SJCRH30 (cell line): ENCODE measurements around the gene MAPT. TPM values are rescaled to one million over a fixed set of nuclear protein-coding genes. Genes with fewer than 3 reads are reported as not detected.
"Not testable (repeated sequence)": the region's sequence is repeated elsewhere in the genome, so short reads cannot be mapped to it uniquely, and the experiment has no call there.

ENCODE experiments used
- DNase-seq, 2 experiments: peaks; one replicate each; pipeline ENCODE4 v3.0.0-alpha.2; 2015 to 2020
- H3K27ac ChIP-seq: fragments of 250-450 bp; sonication (Bioruptor Pico); 2 replicates; pipeline ENCODE4 v1.5.1; 2020; ENCODE audit warnings: mild to moderate bottlenecking, moderate library complexity
- H3K27me3 ChIP-seq: fragments of 250-450 bp; sonication (Bioruptor Pico); 2 replicates; pipeline ENCODE4 v1.5.1; 2020; ENCODE audit warnings: mild to moderate bottlenecking, moderate library complexity
- H3K36me3 ChIP-seq: fragments of 250-450 bp; sonication (Bioruptor Pico); 2 replicates; pipeline ENCODE4 v1.5.1; 2020; ENCODE audit warnings: mild to moderate bottlenecking, moderate library complexity
- H3K4me1 ChIP-seq: fragments of 250-450 bp; sonication (Bioruptor Pico); 2 replicates; pipeline ENCODE4 v1.5.1; 2020; ENCODE audit warnings: mild to moderate bottlenecking, moderate library complexity
- H3K4me3 ChIP-seq: fragments of 250-450 bp; sonication (Bioruptor Pico); 2 replicates; pipeline ENCODE4 v1.5.1; 2020; ENCODE audit warnings: mild to moderate bottlenecking, moderate library complexity
- H3K9me3 ChIP-seq: fragments of 250-450 bp; sonication (Bioruptor Pico); replicated peaks from 2 replicates; pipeline ENCODE4 v1.5.1; 2020; ENCODE audit warnings: mild to moderate bottlenecking, moderate library complexity
- total RNA-seq: library from RNA; depleted of rRNA; stranded (reverse); fragments of >200 nt; shearing (Covaris generic); gene quantifications from 2 replicates; pipeline ENCODE4 v1.2.3, GENCODE V29; 2014

The MAPT gene
- total RNA-seq, 1 experiment from 2014 or later = 1.8 TPM

GRCh38 chr17:45851873-45852272 is 42.5 kb upstream of the MAPT start:
- H3K4me1 ChIP-seq = no peaks in the 10 kb centered on the region
- H3K9me3 ChIP-seq = no peaks in the 10 kb centered on the region
- no peaks in the 10 kb centered on the region for H3K36me3 ChIP-seq
- peaks cover 8% of the 10 kb centered on the region; the same call in 1 of the 2 replicates for H3K27me3 ChIP-seq
- no peak for DNase-seq
- H3K4me3 ChIP-seq = no peak overlapping the region
- no peak overlapping the region for H3K27ac ChIP-seq

GRCh38 chr17:45852535-45853297 is 41.6 kb upstream of the MAPT start:
- DNase-seq = peak; percentile 50 to 79
- no peaks in the 10 kb centered on the region for H3K36me3 ChIP-seq
- no peak overlapping the region for H3K27ac ChIP-seq
- no peaks in the 10 kb centered on the region for H3K9me3 ChIP-seq
- peaks cover 8% of the 10 kb centered on the region; the same call in 1 of the 2 replicates for H3K27me3 ChIP-seq
- no peak overlapping the region for H3K4me3 ChIP-seq
- no peaks in the 10 kb centered on the region for H3K4me1 ChIP-seq

- DNase-seq = no peak
- no peaks in the 10 kb centered on the region for H3K4me1 ChIP-seq
- H3K4me3 ChIP-seq = no peak overlapping the region
These were observed 40.1 kb upstream of the MAPT start for GRCh38 chr17:45854209-45854608.

GRCh38 chr17:45855691-45856336 is 38.5 kb upstream of the MAPT start:
- peaks cover 4% of the 10 kb centered on the region; the same call in 1 of the 2 replicates for H3K27me3 ChIP-seq
- H3K4me1 ChIP-seq = no peaks in the 10 kb centered on the region
- no peak overlapping the region for H3K27ac ChIP-seq
- H3K9me3 ChIP-seq = no peaks in the 10 kb centered on the region
- DNase-seq = no peak
- no peaks in the 10 kb centered on the region for H3K36me3 ChIP-seq
- H3K4me3 ChIP-seq = no peak overlapping the region

More at GRCh38 chr17:45854209-45854608, 40.1 kb upstream of the MAPT start:
- peaks cover 4% of the 10 kb centered on the region; the same call in 1 of the 2 replicates for H3K27me3 ChIP-seq
- H3K9me3 ChIP-seq = no peaks in the 10 kb centered on the region
- no peak overlapping the region for H3K27ac ChIP-seq
- no peaks in the 10 kb centered on the region for H3K36me3 ChIP-seq

- Histone ChIP-seq H3K27ac (no peak overlapping the region), H3K36me3 (no peaks in the 10 kb centered on the region), H3K4me3 (no peak overlapping the region), H3K27me3 (no peaks in the 10 kb centered on the region), H3K4me1 (no peaks in the 10 kb centered on the region), H3K9me3 (no peaks in the 10 kb centered on the region)
- peak in 1 of 2 experiments; percentile 60 for DNase-seq
These were observed 36.2 kb upstream of the MAPT start for GRCh38 chr17:45857977-45858708.

GRCh38 chr17:45861165-45861564 is 33.2 kb upstream of the MAPT start:
- no peak overlapping the region for H3K4me3 ChIP-seq
- DNase-seq = no peak
- H3K27ac ChIP-seq = no peak overlapping the region
- H3K27me3 ChIP-seq = 0 out of 2 replicates have a peak, but pooled peaks cover 2% of the 10 kb centered on the region
- no peaks in the 10 kb centered on the region for H3K9me3 ChIP-seq
- H3K36me3 ChIP-seq = no peaks in the 10 kb centered on the region
- H3K4me1 ChIP-seq = no peaks in the 10 kb centered on the region

GRCh38 chr17:45862127-45862526 is 32.2 kb upstream of the MAPT start:
- H3K9me3 ChIP-seq, H3K27ac ChIP-seq, H3K4me1 ChIP-seq, DNase-seq, H3K27me3 ChIP-seq, H3K4me3 ChIP-seq, H3K36me3 ChIP-seq: not testable (repeated sequence)

- no peak for DNase-seq
- H3K4me1 ChIP-seq = no peaks in the 10 kb centered on the region
- H3K27ac ChIP-seq = no peak overlapping the region
- 0 out of 2 replicates have a peak, but pooled peaks cover 4% of the 10 kb centered on the region for H3K27me3 ChIP-seq
- H3K36me3 ChIP-seq = no peaks in the 10 kb centered on the region
- no peak overlapping the region for H3K4me3 ChIP-seq
- H3K9me3 ChIP-seq = no peaks in the 10 kb centered on the region
These were observed 30.3 kb upstream of the MAPT start for GRCh38 chr17:45863857-45864654.

GRCh38 chr17:45867171-45867570 is 27.2 kb upstream of the MAPT start:
- Histone ChIP-seq H3K9me3 (no peaks in the 10 kb centered on the region), H3K27ac (no peak overlapping the region), H3K4me1 (no peaks in the 10 kb centered on the region), H3K4me3 (no peak overlapping the region), H3K27me3 (0 out of 2 replicates have a peak, but pooled peaks cover 4% of the 10 kb centered on the region), H3K36me3 (no peaks in the 10 kb centered on the region)
- no peak for DNase-seq

GRCh38 chr17:45867702-45868101 is 26.7 kb upstream of the MAPT start:
- DNase-seq = peak; percentile 44 to 58
- Histone ChIP-seq H3K4me1 (no peaks in the 10 kb centered on the region), H3K36me3 (no peaks in the 10 kb centered on the region), H3K27ac (no peak overlapping the region), H3K4me3 (no peak overlapping the region), H3K27me3 (0 out of 2 replicates have a peak, but pooled peaks cover 4% of the 10 kb centered on the region), H3K9me3 (no peaks in the 10 kb centered on the region)

GRCh38 chr17:45868276-45868675 is 26.1 kb upstream of the MAPT start:
- no peak overlapping the region for H3K27ac ChIP-seq
- no peaks in the 10 kb centered on the region for H3K9me3 ChIP-seq
- DNase-seq = no peak

GRCh38 chr17:45869676-45870341 is 24.5 kb upstream of the MAPT start:
- 0 out of 2 replicates have a peak, but pooled peaks cover 4% of the 10 kb centered on the region for H3K27me3 ChIP-seq
- no peaks in the 10 kb centered on the region for H3K36me3 ChIP-seq
- no peak overlapping the region for H3K4me3 ChIP-seq
- H3K4me1 ChIP-seq = no peaks in the 10 kb centered on the region
- no peak for DNase-seq
- H3K27ac ChIP-seq = no peak overlapping the region
- no peaks in the 10 kb centered on the region for H3K9me3 ChIP-seq

More at GRCh38 chr17:45868276-45868675, 26.1 kb upstream of the MAPT start:
- H3K36me3 ChIP-seq = no peaks in the 10 kb centered on the region
- 0 out of 2 replicates have a peak, but pooled peaks cover 4% of the 10 kb centered on the region for H3K27me3 ChIP-seq
- no peak overlapping the region for H3K4me3 ChIP-seq
- no peaks in the 10 kb centered on the region for H3K4me1 ChIP-seq

GRCh38 chr17:45870342-45870974 is 23.9 kb upstream of the MAPT start:
- Histone ChIP-seq H3K36me3 (no peaks in the 10 kb centered on the region), H3K9me3 (no peaks in the 10 kb centered on the region), H3K4me1 (no peaks in the 10 kb centered on the region), H3K4me3 (no peak overlapping the region), H3K27me3 (0 out of 2 replicates have a peak, but pooled peaks cover 4% of the 10 kb centered on the region), H3K27ac (no peak overlapping the region)
- DNase-seq = no peak
